Measurements from ENCODE around the gene TK1. TPM values are rescaled to one million over a fixed set of nuclear protein-coding genes. Genes with fewer than 3 reads are reported as not detected.

Gene TK1
- polyA plus RNA-seq, 1 experiment = 130 TPM

DNA sequence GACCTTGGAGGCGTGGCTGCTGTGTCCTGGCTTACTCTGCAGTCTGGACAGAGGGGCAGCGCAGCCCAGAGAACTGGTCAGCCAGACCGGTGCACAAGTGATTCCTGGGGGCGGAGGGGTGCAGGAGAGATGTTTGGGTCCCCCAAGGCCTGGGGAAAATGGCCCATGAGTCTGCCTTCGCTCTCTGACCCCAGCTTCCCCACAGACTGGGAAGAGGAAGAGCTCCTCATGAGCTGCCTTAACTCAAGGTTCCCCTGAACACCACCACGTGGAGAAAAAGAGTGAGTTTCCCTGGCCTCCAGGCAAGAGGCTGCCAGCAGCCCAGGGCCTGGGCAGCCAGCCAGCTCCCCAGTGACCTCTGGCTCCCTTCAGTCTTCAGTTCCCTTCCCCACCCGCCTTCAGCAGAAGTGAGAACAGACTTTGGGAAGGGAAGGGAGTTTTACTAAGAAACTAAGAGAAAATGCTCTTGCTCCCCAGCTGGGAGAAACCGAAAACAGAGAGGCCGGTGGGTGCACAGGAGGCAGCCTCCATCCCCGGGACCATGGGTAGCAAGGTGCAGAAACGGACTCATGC, 42.6 kb downstream of the TK1 start:
- ChIA-PET POLR2A (no interaction called here), CTCF (interaction anchor here (0.7 to 1.6 kb wide), 3 partner anchors 9 to 42 kb away, joined by 3 to 4 read pairs (median 3); partner anchors contain the start of gene TK1)
- no peaks in the 10 kb centered on the region; the same call in 1 of the 2 replicates for H3K27me3 ChIP-seq (ENCODE audit: control insufficient read depth, insufficient read depth, low read length)
- no peak overlapping the region for H3K4me3 ChIP-seq (ENCODE audit: low read depth, low read length)
- DNase-seq (ENCODE audit: low read depth) = no peak
- no peaks in the 10 kb centered on the region for H3K36me3 ChIP-seq (ENCODE audit: control insufficient read depth, insufficient read depth, low read length)
- TF ChIP-seq, protein P1, sequence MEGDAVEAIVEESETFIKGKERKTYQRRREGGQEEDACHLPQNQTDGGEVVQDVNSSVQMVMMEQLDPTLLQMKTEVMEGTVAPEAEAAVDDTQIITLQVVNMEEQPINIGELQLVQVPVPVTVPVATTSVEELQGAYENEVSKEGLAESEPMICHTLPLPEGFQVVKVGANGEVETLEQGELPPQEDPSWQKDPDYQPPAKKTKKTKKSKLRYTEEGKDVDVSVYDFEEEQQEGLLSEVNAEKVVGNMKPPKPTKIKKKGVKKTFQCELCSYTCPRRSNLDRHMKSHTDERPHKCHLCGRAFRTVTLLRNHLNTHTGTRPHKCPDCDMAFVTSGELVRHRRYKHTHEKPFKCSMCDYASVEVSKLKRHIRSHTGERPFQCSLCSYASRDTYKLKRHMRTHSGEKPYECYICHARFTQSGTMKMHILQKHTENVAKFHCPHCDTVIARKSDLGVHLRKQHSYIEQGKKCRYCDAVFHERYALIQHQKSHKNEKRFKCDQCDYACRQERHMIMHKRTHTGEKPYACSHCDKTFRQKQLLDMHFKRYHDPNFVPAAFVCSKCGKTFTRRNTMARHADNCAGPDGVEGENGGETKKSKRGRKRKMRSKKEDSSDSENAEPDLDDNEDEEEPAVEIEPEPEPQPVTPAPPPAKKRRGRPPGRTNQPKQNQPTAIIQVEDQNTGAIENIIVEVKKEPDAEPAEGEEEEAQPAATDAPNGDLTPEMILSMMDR (IDR thresholded peaks at IDR 0.05; ENCODE audit: insufficient read depth, low read depth, low read length) = no peak

DNA sequence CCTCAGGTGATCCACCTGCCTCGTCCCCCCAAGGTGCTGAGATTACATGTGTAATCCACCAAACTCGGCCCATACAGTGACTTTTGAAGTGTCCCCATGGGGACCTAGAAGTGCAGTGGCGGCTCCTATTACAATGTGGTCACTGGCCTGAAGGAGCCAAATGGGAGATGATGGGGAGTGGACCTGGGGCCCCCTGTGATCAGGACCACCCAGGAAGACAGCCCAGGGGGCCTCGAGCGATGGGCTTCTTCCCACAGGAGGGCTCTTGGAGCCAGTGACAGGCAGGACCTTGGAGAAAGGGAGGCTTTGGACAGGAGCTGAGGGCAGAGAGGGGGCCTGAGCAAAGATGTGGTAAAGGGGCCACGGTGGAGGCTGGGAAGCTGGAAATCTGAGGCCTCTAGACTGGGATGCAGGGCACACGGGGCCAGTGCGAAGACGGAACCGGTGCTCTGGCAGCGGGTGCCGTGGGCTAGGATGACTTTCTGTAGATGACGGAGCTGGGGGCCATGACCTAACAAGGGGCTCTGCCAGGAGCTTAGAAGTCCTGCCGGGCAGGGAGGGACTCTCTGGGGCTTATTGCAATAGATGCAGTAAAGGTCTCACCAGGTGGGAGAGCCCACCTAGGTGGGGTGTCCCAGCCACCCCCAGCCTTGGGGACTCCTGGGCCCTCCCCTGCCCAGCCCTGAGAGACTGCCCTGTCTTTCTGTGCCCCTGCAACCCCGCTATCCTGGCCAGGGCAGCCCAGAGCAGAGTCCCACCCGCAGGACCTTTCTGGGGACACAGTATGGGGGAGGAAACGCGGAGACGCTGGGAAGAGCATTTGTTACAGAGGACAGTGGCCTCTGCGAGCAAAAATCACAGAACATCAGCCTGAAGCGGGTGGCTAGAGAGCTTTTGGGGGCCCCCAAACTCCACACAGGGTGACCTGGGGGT, 43.4 kb downstream of the TK1 start:
- ChIA-PET POLR2A (no interaction called here), CTCF (interaction anchor here (0.7 to 1.6 kb wide), 4 partner anchors 8 to 43 kb away, joined by 3 to 4 read pairs (median 4); partner anchors contain the start of gene TK1)
- H3K4me3 ChIP-seq (ENCODE audit: low read depth, low read length) = no peak overlapping the region
- DNase-seq (ENCODE audit: low read depth) = no peak
- no peaks in the 10 kb centered on the region for H3K36me3 ChIP-seq (ENCODE audit: control insufficient read depth, insufficient read depth, low read length)
- TF ChIP-seq, protein P1 (IDR thresholded peaks at IDR 0.05; ENCODE audit: insufficient read depth, low read depth, low read length) = no peak
- H3K27me3 ChIP-seq (ENCODE audit: control insufficient read depth, insufficient read depth, low read length) = no peaks in the 10 kb centered on the region; the same call in 1 of the 2 replicates

DNA sequence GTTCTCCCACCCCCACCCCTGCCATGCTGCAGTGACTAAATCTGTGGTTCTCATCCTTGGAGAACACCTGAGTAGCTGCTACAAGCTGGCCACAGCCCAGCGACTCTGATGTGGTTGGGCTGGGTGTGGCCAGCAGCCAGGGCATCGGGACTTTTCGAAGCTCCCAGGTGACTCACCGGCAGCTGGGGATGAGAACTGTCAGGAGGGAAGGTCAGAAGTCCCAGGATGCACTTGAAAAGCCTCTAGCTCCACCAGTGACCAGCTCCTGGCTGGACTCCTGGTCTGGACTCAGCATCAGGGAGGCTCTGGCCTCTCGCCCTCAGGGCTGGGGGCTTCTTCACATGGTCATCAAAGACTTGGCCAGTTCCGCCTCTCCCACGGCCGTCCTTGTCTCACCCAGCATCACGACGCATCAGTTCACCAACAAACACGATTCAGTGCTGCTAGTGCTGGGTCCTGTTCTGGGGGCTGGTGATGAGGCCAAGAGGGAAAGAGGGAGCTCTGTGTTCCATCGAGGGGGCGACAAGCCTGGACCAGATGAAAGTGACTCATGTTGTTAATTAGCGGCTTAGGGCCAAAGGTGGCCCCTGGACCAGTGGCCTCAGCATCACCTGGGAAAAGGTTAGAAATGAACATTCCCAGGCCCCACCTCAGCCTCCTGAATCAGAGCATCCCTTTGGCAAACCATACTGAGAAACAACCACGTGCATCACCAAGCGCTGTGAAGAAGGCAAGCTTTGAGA, 44.6 kb downstream of the TK1 start:
- Histone ChIP-seq H3K27me3 (ENCODE audit: control insufficient read depth, insufficient read depth, low read length) (no peaks in the 10 kb centered on the region; the same call in 1 of the 2 replicates), H3K36me3 (ENCODE audit: control insufficient read depth, insufficient read depth, low read length) (no peaks in the 10 kb centered on the region), H3K4me3 (ENCODE audit: low read depth, low read length) (no peak overlapping the region)
- no peak for DNase-seq (ENCODE audit: low read depth)
- POLR2A ChIA-PET = no interaction called here
- CTCF ChIA-PET = interaction anchor here (0.7 to 1.5 kb wide), 2 partner anchors 30 to 33 kb away, joined by 3 to 4 read pairs; no protein-coding TSS in a partner anchor
- TF ChIP-seq, protein P1 (IDR thresholded peaks at IDR 0.05; ENCODE audit: insufficient read depth, low read depth, low read length) = no peak

DNA sequence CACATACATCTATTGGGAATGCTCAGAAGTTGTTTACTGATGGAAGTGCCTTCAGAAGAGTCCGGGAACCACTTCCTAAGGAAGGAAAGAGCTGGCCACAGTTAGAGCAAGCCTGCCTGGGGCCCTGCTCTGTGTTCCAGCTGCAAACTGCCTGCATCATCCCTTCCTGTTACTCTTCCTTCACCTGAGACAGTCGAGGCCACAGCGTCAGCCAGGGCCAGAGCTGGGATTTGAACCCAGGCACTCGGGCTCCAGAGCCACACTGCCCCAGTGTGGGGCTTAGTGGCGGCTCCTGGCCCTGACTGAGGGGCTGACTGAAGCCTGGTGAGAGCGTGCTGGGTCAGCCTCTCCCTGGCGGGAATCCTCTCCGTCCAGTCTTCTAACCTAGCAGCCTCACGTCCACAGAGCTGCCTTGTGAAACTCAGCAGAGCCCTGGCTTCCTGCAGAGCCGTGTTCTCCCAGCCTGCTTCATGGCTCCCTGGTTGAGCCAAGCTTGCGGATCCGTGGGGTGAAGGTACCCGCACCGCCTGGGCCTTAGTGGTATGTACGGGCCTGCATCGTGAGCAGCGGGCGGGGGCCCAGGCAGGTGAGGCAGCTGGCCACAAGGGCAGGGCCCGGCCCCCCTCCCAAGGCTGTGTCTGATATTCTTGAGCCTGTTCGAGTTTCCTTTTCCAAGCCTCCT, 45.3 kb downstream of the TK1 start:
- Histone ChIP-seq H3K36me3 (ENCODE audit: control insufficient read depth, insufficient read depth, low read length) (no peaks in the 10 kb centered on the region), H3K4me3 (ENCODE audit: low read depth, low read length) (no peak overlapping the region), H3K27me3 (ENCODE audit: control insufficient read depth, insufficient read depth, low read length) (no peaks in the 10 kb centered on the region)
- ChIA-PET CTCF (interaction anchor here (0.7 kb wide), 1 partner anchor 29 kb away, joined by 3 read pairs; no protein-coding TSS in a partner anchor), POLR2A (no interaction called here)
- TF ChIP-seq, protein P1 (IDR thresholded peaks at IDR 0.05; ENCODE audit: insufficient read depth, low read depth, low read length) = no peak
- DNase-seq (ENCODE audit: low read depth) = no peak

Measured in BJ (cell line).